NCI-H1092 treated with DMSO at 0.1 percent for 48 hours (cell line): ENCODE data around the gene BMP7.

Experiments
- DNase-seq: peaks from one replicate; lab custom pipeline; 2025; lab: John Stamatoyannopoulos, UW

The BMP7 gene

DNA sequence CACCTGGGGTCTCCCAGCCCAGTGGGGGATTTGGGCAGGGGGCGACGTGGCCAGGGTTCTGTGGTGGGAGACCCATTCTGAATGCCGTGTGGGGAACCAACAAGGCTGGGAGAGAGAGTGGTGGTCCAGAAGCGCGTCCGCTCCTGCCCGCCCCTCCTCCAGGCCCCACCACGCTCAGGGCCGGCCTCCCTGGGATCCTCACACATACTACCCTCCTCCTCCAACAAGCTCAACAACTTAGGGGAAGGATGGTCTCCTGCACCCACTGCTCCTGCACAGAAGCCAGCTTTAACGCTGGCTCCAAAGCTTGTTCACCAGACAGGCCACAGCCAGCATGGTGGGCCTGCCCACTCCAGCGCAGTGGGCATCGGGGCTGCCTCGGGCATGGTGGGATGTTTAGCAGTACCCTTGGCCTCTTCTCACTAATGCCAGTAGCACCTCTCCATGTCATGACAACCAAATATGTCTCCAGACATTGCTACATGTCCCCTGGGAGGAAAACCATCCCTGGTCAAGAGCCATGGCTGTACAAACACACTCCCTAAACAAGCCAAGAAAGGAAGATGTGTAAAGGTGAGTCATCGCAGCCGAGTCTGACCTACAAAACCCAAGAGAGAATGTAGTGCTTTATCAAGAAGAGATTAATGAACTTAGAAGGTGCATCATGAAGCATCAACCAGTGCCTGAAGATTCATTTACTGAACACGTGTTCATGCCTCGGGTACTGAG is 75.7 kb downstream of the BMP7 start:
- no peak for DNase-seq

DNA sequence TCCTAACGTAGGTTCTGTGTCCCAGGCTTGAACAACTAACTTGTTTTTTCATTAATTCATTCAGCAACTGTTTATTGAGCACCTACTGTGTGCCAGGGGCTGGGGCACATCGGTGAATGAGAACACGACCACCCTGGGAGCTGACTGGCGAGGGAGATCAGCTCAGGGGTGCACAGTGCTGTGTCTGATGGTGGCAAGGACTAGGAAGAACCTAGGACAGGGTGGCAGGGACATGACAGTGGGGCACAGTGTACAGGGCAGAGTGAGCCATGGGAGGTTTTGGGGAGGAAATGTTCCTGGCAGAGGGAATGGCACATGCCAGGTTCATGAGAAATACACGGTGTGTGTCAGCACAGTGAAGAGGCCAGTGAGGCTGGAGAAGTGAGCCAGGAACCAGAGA is 76.7 kb downstream of the BMP7 start:
- DNase-seq: no peak

DNA sequence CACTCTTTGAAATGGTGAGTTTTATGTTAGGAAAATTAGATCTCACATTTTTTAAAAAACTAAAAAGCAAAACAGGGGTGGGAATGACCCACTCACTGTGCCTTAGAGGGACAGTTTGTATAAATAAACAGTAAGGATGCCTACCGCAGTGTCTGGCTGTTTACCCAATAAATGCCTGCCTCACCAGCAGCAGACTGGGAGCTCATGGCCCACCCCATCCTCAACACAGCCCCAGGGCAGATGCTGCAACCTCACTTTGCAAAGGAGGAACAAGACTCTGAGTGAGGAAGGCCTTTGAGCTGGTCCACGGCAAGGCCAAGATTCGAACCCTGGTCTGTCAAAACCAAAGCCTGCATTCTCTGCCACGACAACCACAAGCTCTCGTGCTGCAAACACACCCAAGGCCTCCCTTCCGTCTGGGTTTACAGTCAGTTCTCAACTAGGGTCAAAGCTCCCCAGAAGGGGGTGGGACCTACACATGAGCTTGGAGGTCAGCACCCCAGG is 77.8 kb downstream of the BMP7 start:
- DNase-seq: no peak

DNA sequence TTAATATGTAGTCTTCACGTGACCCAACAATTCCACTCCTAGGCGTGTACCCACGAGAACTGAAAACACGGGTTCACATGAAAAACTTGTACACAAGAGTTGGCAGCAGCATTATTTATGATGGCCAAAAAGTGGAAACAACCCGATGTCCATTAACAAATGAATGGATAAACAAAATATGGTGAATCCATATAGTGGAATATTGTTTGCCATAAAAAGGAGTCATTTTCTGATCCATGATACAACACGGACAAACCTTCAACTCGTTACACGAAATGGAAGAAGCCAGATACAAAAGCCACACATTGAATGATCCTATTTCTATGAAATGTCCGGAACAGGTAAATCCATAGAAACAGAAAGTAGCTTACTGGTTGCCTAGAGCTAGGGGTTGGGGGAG is 78.4 kb downstream of the BMP7 start:
- DNase-seq: no peak

DNA sequence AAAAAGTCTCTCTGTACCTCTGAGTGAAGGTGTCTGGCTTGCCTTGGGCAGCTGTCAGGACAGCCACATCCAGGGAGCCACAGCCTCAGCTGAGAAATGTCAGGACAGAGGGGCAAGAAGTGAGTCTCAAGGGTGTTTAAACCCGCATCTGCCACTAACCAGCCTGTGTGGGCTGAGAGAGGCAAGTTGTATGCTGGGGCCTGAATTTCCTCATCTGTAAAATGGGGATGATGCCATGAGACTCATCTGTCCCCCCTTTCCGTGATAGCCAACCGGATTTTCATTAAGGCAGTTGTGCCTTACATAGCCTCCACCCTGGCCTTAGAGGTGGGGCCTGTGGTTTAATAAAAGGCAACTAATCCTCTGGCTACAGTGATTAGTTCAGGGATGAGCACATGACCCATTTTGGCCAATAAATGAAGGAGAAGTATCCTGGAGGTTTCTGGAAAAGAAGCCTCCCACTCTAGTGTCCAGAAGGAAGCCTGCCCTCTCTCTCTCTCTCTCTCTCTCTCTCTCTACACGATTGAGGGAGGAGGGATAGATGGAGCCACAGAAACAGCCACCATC is 79.3 kb downstream of the BMP7 start:
- DNase-seq: no peak

DNA sequence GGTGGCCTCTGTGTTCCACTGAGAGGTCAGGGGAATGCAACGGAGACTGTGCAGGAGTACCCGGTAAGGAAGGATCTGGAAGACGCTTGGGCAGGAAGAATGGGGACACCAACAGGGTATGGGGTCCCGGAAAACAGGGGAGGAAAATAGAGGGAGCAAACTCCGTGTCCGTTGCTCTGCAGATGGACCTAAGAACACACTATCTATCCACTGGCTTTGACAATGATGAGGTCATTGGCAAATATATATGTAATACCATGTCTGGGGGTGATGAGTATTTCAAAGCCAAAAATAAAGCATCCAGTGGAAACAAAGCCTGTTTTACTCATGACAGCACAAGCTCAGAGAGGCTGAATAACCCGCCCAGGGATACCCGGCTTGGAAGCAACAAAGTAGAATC is 80.2 kb downstream of the BMP7 start:
- no peak for DNase-seq

DNA sequence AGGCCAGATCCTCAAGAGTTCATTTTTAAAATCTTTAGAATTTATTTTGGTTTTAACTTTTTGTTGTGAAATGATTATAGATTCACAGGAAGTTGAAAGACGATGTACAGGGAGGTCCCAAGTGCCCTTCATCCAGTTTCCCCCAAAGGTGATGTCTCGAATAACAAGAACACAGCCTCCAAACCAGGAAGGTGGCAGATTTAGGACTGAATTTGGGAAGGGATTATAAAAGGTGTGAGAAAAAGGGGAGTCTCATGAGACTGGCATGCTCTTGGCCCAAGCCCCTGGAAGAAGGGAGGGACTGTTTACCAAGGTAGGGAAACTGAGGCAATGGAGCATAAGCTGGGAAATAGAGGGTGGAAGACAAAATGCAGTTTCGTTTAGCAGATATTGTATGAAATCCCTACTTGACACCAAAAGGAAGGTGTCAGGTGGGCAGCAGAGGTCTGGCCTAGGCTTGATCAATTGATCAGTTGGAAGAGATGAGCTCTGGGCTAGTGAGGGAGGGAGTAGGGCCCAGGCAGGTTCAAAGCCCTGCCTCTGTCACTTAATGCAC is 81.2 kb downstream of the BMP7 start:
- DNase-seq: no peak

DNA sequence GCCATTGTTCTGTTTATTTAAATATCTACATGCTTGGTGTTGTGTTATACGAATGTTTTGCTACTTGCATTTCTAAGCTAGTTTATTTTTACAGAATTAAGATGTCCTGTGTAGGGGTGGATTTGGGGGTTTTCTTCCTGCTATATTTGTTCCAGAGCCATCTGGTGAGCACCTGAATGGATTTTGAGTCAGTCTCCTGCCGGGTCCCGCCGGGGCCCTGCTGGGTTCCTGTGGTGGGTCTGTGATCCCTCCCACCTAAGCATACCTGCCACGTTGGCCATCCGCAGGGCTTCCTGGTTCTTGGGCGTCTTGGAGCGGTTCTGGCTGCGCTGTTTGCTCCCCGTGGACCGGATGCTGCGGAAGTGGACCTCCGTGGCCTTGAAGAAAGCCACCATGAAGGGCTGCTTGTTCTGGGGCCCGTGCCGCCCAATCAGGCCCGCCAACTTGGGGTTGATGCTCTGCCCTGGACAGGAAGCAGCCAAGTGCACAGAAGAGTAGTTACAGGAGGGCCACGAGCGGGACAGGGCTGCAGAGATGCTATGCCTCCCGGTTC is 82.9 kb downstream of the BMP7 start:
- no peak for DNase-seq

DNA sequence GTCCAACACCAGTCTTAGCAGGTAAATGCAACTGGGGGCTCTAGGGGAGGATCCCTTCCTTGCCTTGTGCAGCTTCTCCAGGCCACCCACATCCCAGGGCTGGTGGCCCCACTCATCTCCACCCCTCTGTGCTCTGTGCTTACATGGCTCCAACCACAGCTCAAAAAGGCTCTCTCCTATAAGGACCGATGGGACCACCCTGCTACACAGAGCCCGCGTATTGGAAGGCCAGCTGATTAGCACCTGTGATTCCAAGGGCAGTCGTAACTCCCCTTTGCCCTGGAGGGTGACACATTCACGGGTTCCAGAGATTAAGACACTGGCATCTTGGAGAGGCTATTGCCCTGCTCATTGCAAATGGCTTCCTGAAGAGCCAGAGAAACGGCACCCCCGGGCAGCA is 84.8 kb downstream of the BMP7 start:
- DNase-seq: no peak

DNA sequence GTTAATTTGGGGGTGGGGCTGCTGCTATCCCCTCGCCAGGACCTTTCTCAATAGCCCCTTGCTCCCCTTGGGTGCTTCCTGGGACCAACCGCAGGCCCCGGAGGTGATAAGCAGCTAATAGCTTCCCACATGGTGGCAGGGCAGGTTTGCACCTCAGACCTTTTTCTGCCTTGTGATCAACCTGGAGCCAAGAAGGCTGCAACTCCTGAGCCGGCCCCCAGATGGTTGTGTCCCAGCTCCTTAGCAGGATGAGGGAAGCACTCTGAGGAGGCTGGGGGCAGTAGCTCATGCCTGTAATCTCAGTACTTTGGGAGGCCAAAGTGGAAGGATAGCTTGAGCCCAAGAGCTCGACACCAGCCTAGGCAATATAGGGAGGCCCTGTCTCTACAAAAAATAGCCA is 85.5 kb downstream of the BMP7 start:
- no peak for DNase-seq

DNA sequence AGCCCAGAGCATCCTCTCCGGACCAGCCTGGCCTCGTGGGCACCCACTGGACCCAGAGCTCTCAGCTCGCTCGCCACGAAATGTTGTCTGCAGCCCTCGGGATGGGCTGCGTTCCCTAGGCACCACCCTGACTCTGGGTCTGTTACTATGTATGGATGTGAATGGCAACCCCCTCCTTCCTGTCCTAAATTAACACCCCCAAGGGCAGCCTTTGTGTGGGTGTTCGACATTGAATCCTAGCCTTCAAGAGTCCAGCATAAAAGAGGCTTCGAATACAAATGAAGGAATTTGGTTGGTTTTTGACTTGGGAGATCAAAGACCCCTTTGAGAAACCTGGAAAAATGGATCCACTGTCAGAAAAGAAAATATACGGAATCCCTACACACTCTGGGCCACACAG is 86.1 kb downstream of the BMP7 start:
- no peak for DNase-seq

DNA sequence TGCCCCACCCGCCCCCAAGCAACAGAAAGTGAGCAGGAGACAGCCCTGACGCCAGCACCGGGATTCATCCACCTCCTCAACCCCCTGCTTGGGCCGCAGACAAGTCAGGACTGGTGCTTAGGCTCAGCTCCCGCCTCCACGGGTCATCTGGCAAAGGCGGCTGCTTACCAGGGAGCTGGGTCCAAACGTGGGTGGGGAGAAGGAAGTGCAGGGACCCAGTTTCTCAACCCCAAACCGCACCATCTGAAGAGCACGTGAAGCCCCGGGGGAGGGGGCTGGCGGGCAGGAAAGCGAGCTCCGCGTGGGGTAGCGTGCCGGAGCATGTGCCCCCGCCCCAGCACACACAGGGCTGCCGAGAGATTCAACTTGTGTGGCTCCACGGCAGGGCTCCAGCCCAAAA is 87.2 kb downstream of the BMP7 start:
- DNase-seq: no peak

DNA sequence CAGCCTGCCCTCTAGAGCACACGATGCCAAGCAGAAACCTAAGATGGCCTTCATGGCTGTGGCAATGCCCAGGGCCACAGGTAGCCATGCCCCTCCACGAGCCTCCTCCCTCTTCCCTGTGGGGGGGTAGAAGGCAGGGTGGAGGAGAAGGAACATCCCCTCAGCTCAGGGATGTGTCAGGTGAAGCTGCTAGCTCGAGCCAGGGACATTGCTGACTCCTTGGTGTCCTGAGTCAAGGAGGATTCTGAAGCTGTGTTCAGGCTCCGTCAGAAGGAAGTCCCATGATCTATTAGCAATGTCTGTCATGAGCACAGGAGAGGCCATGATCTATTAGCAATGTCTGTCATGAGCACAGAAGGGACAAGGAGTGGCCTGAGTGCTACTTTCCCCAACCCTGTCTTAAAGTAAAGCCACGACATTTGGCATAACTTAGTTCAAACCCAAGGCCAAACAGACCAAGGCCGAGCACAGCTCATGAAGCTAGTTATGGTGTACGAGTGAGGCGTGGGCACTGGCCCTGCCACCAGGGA is 87.8 kb downstream of the BMP7 start:
- DNase-seq: no peak

DNA sequence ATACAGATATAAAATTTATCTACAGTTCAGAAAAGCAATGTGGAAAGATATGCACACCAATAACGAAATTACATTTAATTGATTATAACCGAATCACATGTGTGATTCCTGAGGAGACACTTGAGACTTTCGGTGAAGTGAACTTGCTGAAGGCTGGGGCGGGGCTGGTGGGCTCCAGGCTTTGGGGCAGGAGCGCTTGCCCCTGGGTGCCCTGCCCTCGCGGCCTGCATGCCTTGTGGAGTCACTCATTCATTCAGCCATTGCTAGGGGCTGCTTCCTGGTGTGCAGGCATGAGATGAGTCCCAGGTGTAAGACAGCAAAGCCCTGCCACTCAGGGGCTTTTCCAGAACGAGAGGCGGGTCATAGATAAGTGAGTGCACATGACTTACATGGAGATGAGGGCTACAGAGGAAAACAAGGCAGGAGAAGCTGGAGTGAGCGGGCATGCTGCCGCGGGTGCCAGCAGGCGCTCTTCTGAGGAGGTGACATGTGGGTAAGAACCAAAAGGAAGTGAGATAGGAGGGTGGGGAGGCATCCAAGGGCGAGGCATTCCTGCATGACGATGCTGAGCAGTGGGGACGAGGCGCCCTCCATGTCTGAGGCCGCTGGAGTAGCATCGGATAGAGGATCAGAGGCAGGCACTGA is 88.7 kb downstream of the BMP7 start:
- DNase-seq: no peak

DNA sequence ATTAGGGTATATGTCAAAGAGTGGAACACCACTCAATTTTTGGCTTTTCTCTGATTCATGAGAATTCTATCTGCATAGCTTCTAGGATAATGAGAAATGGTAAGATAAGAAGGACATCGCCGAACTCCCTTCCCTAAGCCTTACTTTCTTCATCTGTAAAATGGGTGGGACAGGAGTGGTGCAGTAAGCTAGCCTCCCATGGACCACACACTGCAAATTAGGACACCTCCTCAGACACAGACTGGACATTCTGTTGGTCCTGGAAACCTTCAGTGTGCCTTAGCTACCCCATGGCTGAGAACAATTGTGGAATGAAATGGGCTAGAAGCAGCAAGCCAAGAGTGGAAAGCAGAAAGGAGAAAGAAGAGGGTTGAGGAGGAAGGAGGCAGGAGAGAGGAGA is 89.6 kb downstream of the BMP7 start:
- no peak for DNase-seq

DNA sequence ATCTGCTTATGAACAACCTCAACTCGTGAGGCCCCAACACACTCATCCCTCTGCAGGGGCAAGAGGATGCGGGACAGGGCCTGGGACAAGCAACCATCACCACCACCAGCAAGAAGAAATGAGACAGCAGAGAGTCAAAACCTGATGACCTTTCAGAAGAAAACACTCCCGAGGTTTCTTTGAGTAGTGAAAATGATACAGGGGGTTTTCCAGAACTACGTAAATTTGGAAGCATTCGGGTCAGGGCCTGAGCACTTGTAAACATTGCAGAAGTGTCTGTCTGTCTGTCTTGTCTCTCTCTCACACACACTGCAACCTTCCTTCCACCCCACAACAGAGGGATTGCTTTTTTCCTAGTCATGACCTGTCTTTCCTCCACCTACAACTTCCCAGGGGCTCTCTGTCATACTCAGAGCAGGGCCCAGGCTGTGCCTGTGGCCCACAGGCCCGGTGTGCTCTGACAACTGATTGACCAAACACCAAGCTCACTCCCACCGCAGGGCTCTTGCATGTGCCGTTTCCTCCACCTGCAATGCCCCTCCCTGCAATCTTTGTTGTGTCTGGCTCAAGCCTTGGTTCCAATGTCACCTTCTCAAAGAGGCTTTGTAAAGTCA is 90.9 kb downstream of the BMP7 start:
- no peak for DNase-seq

DNA sequence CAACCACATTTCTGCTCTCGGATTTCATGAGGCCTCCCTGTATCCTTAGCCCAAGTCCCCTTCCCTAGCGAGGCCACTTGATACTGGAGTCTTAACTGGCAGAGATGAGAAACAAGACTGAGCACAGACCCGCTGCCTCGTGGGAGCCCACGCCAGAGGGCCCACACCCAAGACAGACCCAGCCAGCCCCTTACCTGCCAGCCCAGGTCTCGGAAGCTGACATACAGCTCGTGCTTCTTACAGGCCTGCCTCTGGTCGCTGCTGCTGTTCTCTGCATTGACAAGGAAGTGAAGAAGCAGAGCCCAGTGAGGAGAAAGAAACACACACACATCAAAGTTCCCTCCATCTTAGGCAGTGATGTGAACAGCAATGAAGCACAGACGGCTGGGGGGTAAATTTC is 91.7 kb downstream of the BMP7 start:
- DNase-seq: no peak

DNA sequence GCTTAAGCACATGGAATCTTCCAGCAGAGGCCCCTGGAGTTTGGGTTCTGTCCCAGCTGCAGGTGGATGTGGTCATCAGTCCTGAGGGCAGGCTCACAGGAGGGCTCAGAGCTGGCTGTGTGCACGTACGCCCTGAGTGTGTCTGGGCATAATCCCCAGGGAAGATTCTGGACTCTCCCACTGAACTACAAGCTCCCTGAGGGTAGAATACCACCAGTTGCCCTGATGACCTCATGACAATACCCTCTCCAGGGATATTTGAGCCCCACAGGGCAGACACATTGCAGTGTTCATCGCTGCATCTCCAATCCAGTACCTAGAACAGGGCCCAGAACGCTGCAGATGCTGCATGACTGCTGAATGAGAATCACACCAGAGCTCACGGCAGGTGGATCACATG is 92.5 kb downstream of the BMP7 start:
- DNase-seq: no peak

DNA sequence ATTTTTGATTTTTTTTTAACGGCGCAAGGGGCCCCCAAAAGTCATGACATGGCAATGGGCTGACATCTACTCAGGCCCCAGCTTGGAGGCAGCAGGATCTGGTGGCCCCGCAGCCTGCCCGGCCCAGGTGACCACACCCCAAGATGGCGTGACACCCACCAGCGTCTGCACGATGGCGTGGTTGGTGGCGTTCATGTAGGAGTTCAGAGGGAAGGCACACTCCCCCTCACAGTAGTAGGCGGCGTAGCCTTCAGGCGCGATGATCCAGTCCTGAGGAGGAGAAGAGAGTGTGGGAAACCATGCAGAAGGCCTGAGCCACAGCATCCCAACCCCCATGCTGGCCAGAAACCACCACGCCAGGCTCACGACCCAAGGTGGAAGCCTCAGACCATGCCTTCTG is 93.4 kb downstream of the BMP7 start:
- DNase-seq: no peak

DNA sequence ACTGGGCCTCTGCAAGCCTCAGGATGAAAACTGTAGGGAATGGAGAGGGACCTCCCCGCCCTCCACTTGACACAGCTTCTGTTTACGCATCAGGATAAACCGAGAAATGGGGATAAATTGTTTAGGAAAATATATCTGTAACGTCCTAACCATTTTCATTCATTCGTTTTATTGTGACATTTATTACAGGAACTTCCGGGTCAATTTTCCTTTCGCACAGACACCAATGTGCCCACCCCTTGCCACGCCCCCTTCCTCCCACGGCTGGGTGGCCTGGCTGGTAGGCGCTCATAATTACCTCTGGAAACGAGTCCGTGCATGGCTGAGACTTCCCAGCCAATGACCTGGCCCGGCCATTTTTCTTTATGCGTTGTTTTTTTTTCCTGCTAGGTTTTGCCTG is 96.1 kb downstream of the BMP7 start:
- no peak for DNase-seq

DNA sequence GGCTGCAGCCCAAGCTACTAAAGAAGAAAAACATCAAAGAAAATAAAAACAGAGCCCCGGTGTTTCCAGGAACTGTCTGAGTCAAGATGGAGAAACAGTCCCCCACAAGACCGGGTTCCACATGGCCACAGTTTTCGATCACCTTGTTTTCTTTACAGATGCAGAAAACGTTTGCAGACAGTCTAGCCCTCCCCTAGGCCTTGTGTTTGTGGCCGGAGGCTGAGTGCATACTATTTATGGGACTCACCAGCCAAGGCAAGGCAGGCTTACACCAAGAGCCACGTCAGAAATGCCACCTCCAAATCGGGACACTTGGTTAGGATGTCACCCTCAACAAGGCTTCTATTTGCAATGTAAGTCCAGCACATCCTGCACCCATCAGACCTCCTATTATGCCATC is 97.3 kb downstream of the BMP7 start:
- DNase-seq: no peak

DNA sequence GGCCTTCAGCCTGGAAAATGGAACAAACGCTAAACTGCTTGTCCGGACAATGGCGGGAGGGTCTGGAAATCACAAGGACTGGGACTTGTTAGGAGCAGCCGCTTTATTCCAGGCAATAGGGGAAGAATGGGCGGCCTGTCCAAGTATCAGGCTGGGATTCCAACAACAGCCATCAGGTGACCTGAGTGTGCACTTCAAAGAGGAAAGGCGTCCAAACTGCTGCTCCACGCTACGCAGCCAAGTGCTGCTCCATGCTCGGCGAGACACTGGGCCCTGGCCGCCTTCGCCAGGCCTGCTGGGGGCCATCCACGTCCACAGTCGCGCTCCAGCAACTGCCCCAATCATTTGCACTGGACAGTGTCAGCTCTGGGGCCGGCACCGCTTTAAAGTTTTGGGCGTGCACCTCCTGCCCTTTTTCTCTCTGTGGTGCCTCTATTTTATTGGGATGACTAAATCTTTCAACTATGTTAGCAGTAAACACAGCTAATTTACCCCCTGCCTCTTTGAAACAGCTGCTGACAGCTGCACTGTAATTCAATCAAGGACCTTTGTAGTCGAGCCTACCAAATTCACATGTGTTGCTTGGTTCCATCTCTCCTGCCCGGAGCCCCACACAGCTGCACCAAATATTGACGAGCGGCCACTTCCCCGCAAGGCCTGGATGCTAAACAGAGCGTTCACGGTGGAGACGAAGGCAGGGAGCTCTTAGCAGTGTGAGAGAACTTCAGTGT is 98.3 kb downstream of the BMP7 start:
- no peak for DNase-seq
